DMS 273 (cell line): Measurements from ENCODE around the gene NKG7.

Experiments used
- DNase-seq: peaks from one replicate; lab custom pipeline; 2025; ENCODE audit not compliant: unreplicated experiment; lab: John Stamatoyannopoulos, UW

Gene NKG7

DNA sequence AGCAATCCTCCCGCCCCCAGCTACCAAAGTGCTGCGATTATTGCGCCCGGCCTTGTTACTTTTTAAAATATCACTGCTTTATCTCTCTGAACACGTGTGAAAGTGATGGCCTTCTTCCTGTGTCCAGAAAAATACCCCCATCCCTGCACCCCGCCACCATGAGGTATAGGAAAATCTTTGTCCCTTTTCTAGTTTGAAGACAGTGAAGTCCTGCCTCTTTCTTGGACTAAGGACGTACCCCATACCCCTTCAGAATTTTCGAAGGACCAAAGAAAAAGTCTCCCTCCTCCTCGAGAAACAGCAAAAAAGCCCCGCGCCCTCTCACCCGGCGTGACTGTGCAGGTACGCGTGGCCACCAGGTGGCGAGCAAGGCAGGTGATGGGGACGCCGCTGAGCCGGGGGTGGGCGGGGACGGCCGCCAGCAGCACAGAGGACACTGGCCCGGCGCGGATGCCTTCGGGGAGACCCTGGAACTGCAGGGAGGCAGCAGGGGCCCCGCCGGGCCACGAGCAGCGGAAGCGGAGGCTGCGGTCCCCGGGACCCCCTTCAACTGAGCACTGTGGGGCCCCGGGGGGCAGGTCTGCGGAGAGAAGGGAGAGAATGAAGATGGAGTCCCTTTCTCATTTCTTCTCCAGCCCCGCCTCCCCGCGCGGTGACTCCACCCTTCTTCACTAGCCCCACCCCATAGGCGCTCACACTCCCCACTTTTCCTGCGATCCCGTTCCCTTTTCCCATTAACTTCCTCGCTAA, 33.7 kb downstream of the NKG7 start:
- DNase-seq = peak; percentile 90

DNA sequence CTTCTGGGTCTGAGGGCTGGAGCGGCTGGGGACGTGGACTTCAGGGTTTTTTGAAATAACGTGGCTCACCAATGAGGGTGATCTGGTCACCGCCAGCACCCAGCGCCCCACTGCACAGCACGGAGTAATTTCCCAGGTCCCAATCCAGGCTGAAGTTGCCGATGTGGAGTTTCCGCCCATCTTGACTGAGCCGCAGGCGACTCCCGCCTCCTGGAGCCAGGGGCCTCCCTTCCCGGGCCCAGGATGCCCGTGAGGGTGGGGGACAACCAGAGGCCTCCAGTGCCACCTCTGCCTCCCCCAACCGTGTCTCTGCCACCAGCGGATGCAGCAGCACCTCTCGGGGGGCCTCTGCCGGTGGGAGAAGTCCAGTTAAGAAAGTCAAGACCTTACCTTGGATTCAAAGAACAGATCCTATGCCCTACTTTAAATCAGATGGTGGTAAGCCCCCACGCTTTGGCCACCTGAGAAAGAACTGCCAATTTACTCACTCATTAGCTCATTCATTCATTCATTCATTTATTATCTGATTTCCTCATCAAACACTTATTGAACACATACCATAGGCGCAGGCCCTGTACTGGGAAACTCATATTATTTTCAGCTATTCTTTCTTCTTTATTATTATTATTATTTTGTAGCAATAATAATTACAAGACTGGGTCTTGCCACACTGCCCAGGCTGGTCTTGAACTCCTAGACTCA, 34.4 kb downstream of the NKG7 start:
- no peak for DNase-seq

DNA sequence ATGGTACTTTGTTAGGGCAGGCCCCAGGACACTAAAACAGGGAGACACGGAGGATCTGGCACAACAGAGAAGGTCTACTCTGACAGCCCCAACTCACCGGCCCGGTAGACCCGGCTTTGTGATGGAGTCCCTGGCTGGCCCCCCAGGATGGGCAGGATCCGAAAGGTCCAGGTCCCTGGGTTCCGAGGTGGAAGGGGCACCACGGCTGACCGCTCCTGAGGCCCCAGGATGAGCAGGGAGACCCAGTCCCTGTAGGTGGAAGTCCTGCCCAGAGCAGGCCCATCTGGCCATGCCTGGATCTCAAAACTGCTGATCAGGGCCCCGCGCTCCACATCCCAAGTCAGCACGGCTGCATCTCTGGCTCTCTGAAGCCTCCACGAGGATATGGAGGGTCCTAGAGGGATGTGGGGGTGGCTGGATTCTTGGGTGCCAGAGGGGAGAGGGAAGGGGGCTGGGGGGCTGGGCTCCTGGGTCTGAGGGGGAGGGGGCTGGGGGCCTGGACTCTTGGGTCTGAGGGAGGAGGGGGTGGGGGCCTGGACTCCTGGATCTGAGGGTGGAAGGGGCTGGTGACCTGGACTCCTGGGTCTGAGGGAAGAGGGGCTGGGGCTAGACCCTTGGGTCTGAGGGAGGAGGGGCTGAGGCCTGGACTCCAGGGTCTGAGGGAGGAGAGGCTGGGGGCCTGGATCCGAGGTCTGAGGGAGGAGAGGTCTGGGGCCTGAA, 35.2 kb downstream of the NKG7 start:
- no peak for DNase-seq

DNA sequence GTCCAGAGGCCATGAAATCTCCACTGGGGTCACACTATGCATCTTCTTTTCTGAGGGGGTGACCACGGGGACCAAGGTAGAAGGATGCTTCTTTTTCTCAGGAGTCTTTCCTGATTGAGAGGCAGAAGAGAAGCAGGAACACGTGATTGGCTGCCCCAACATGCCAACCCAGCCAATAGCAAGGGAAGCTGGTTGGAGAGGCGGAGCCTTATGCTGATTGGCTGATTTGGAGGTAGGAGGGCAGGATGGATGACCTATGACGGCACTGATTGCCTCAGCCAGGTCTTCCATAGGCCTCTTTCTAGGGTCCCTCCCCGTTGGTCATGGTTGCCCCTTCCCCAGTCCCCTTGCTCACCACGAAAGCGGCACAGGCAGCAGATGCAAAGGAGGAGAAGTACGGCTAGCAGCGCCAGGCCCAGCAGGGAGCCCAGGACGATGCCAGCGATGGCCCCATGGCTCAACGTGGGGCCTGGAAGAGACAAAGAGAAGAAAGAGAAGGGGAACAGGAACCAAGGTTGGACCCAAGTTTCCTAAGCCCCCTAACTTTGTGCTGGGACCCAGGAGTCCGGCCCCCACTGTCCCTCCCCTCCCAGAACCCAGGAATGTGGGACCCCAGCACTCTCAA, 38.5 kb downstream of the NKG7 start:
- DNase-seq = peak; percentile 29

DNA sequence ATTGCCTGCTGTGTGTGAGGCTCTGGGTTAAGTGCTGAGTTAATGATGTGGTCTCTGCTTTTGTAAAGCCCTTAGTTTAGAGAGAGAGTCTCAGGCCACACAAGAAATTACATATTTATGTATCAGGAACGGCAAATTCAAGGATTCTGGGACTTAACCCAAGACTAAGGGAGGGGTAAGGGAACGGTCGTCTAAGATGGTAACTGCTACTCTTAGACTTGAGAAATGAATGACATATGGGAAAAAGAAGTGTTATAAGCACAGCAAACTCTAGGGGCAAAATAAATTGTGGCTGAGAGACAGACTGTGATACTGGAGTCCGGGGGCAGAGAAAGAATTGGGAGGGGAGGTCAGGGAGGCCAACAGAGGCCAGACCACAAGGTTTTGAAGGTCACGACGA, 40.7 kb downstream of the NKG7 start:
- no peak for DNase-seq

DNA sequence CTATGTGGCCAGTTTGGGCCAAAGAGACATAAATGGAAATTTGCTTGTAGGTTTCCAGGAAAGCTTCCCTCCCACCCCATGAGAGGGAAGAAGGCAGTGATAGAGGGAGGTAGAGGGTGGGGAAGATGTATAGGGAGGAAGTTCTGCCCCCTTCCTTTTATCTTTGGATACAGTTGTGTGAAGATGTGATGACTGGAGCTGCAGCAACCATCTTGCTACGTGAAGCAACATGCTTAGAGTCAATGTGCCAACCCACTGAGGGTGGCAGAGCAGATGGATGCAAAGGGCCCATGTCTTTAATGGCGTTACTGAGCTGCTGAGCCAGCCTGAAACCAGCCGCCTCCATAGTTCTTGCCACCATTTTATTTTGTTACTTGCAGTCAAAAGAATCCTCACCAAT, 41.3 kb downstream of the NKG7 start:
- no peak for DNase-seq

DNA sequence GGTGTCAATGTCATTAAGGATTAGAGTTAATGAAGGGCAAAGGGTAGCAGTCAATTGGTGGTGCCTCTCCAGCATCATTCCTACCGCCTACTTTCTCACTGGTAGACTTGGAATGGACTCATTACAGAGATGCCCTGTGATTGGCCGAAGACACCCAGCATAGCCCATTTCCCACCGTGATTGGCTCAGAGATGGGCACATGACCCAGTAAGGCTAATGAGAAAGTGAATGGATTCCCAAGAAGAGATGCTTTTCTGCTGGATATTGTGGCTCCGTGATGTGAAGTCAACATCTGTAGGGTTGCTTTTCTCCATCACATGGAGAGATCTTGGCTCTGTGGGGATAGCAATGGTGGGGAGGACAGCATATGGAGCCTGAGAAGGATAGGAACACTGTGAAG, 42.1 kb downstream of the NKG7 start:
- DNase-seq = no peak

DNA sequence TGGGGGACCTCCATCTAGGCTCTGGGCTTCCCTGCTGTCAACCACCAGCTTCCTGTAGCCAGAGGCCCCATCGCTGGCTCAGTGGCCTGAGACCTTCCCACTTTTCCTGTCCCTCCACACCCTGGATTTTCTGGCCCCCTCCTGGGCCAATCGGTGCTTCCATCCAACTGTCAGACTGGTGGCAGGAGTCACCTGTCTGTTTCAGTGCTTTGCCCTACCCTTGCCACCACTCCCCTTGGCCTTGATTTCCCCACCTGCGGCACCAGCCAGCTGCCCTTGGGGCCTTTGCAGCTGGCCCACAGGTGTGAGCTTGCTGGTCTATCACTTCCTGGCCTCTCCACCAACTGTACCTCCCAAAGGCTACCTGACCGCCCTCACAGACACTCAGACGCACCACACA, 43.0 kb downstream of the NKG7 start:
- DNase-seq = no peak

DNA sequence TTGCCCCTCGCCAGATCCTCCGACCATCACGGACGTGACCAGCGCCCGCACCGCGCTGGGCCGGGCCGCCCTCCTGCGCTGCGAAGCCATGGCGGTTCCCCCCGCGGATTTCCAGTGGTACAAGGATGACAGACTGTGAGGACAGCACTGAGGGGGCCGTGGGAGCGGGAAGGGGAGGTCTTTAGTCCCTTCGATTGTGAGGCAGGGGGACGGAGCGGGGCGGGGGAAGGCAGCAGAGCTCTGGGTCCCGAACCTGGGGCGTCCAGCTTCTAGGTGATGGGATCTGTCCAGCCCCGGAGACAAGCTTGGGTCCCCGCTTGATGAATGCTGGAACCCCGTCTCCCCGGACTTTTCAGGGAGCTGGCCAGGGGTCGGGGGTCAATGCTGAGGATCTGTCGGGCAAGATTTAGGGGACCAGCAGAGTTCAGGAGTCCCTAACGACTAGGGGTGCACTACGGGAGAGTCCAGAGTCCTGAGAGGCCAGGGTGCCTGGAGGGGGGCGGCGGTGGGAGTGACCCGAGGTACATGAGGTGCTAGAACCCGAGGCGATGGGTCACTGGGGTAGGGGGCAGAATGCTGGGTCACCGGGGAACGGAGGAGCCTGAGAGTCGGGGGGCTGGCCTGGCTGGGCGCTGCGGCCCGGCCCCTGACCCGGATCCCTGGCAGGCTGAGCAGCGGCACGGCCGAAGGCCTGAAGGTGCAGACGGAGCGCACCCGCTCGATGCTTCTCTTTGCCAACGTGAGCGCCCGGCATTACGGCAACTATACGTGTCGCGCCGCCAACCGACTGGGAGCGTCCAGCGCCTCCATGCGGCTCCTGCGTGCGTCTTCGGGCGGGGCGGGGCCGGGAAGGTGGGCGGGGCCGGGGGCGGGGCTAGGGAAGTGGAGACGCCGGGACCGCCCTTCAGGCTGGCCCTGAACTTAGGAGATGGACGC, 45.1 kb downstream of the NKG7 start:
- DNase-seq = peak; percentile 55

DNA sequence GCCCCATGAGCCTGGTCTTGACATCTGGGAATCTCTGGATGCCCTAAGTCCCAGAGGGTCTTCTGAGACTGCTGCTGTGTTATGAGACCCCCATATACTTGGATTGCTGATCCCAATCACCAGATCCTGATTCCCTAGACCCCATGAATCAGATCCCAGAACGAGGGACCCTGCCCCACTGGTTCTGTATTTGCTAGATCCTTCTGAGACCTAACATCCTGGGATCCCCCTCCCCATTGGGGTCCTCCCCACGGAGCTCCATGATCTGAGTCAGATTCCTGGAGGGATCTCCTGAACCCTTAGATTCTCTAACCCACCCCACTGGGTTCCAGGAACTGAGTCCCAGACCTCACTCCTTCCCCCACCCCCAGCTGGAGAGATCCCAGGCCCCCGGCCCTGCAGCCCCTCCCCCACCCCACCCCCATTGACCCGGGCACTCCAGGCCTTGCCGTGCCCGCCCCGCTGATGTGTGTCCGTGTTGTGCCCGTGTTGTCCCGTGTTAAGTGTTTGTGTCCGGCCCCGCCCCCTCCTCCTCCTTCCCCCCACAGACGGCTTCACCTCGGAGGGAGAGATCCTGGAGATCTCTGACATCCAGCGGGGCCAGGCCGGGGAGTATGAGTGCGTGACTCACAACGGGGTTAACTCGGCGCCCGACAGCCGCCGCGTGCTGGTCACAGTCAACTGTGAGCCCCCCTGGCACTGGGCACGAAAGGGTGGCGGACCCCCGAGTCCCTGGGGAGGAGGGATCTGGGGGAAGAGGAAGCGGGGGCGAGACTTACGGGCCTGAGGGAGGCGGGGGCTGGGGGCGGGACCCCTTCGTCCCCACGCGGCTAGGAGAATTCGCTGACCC, 46.0 kb downstream of the NKG7 start:
- DNase-seq = no peak

DNA sequence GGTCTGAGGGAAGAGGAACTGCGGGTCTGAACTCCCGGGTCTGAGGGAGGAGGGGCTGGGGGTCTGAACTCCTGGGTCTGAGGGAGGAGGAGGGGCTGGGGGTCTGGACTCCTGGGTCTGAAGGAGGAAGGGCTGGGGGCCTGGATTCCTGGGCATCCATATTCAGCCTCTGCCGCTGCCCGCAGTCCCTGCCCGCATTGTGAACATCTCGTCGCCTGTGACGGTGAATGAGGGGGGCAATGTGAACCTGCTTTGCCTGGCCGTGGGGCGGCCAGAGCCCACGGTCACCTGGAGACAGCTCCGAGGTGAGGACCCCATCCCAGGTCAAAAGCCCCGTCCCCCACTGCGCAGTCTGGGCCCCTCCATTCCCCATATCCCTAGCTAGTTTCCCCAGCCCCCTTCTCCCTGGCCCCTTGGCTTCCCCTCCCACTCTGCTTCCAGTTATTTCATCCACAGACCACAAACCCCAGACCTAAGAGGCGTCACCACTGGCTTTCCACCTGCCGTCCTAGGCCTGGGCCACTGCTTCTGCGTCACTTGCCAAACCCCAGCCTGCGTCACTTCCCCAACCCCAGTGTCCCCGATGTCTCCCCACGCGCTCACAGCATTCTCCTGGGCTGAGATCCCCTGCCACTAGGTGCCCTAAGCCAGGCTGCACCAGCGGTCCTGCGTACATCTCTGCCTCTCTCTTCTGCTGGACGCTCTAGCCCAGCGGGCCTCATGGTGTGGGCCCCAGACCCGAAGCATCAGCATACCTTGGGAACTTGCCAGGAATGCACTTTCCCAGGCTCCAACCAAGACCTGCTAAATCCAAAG, 47.1 kb downstream of the NKG7 start:
- DNase-seq = no peak

DNA sequence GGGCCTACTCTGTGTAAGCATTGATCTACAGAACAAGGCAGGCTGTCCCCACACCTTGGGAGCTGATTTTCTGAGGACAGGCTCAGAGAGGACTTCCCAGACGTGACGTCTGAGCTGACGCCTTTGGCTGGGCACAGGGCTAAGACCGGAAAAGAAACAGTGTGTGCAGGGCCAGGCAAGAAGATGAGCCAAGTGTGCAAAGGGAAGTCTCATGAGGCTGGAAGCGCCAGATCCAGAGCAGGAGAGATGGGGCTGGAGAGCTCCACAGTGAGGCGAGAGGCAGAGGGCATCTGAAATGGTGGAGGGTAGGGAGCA, 48.3 kb downstream of the NKG7 start:
- no peak for DNase-seq

DNA sequence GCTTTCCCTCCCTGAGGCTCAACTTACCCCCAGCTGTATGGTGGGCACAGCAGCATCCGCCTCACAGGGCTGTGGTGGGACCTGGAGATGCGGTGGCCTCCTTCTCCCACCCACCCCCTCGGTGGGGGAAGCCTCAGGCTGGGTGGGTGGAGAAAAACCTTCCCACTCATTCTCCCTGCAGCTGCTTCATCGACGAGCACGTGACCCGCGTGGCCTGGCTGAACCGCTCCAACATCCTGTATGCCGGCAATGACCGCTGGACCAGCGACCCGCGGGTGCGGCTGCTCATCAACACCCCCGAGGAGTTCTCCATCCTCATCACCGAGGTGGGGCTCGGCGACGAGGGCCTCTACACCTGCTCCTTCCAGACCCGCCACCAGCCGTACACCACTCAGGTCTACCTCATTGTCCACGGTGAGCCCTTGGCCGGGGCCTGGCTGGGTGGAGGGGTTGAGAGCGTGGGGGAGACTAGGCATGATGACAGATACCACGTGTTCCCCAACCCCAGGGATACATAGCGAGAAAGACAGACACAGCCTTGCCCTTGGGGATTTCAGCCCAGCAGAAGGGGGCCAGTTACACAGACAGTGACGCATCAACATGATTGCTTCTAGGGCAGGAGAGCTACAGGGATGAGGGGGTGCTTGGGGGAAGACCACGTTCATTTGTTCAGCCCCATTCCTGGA, 48.8 kb downstream of the NKG7 start:
- no peak for DNase-seq

DNA sequence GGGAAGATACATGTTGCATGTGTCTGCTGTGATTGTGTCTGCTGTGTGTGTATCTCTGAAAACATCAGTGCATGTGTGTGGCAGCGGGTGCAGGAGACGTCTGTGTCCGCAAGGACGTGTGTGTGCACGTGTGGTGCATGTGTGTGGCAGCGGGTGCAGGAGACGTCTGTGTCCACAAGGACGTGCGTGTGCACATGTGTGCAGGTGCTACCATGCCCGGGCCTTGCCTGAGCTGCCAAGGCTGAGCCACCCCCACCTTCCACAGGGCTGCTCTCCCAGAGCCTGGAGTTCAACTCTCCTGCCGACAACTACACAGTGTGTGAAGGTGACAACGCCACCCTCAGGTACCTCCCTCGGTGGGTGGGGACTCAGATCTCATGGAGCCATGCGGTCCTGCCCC, 50.7 kb downstream of the NKG7 start:
- no peak for DNase-seq
